GM21576 (cell line): Measurements from ENCODE around the gene PGS1.
"Not testable (repeated sequence)": the region's sequence is repeated elsewhere in the genome, so short reads cannot be mapped to it uniquely, and the experiment has no call there.

ENCODE experiments used
- ATAC-seq: cut with Tn5 transposase; IDR thresholded peaks from one replicate; pipeline ENCODE4 v1.9.1; 2021; ENCODE audit warnings: mild to moderate bottlenecking, moderate library complexity; ENCODE audit not compliant: unreplicated experiment

PGS1 gene

DNA sequence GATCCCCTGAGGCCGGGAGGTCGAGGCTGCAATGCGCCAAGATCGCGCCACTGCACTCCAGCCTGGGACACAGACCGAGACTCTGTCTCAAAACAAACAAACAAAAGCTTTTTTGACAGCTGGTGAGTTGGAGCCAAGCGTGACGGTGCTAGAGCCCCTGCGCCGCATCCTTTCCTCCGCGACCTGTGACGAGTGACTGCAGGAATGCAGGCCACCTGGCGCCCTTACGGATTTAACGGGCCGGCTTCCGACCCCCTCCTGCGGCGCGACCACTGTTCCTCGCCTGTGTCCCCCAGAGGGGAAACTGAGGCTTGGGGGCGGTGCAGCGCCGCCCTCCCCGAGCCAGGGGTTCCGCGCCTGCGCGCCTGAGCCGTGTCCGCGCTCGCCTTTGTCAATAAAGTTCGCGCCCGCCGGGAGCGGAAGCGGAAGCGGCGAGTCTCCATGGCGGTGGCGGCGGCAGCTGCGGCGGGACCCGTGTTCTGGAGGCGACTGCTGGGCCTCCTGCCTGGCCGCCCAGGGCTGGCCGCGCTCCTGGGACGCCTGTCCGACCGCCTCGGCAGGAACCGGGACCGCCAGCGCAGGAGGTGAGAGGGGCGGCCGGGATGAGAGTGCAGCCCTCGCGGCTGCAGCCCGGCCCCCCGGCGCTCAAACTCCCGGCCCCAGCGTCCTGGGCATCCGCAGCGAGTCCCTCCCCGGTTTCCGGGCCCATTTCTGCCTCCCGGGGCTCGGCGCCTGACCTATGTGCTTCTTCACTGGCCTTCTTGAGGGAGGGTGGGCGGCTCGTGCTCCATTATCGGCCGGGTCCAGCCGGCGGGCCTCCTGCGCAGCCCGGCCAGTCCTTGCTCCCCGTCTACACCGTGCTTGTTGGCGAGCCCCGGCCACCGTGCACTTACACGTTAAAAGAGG is at the start of gene PGS1:
Gene PGS1 (plus strand): TSS at position 425 of the 906 bp plus-strand sequence. CDS start 17 bp downstream, at position 442.
- peak; percentile 48 for ATAC-seq

GRCh38 chr17:78329263-78330059 is 49.0 kb upstream of the PGS1 start:
- no peak for ATAC-seq

- no peak for ATAC-seq
These were observed 47.8 kb upstream of the PGS1 start for GRCh38 chr17:78330570-78331224.

DNA sequence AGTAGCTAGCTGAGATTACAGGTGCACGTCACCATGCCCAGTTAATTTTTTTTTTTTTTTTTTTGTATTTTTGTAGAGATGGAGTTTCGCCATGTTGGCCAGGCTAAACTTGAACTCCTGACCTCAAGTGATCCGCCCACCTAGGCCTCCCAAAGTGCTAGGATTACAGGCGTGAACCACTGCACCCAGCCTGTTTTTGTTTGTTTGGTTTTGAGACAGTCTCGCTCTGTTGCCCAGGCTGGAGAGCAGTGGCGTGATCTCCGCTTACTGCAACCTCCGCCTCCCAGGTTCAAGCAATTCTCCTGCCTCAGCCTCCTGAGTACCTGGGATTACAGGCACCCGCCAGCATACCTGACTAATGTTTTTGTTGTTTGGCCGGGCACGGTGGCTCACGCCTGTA is 47.1 kb upstream of the PGS1 start:
- ATAC-seq: not testable (repeated sequence)

- ATAC-seq: no peak
These were observed 45.5 kb upstream of the PGS1 start for GRCh38 chr17:78332991-78333390.

DNA sequence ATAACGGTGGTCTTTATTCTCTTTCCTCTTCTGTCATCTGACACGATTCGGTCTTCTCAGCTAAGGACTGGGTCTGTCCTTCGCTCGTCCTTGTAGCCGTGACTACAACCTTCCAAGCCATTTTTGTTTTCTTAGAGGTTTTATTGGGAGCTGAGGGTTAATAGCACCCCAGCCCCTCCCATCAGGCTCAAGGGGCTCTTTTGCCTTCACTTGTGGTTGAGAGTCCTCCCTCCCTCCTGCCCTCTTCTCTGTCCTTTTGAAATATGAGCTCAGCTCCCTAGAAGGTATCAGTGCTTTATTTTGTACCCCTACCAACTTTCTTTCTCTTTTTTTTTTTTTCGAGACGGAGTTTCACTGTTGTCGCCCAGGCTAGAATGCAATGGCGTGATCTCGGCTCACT is 43.2 kb upstream of the PGS1 start:
- no peak for ATAC-seq

GRCh38 chr17:78337244-78338109 is 41.0 kb upstream of the PGS1 start:
- peak; percentile 46 for ATAC-seq

DNA sequence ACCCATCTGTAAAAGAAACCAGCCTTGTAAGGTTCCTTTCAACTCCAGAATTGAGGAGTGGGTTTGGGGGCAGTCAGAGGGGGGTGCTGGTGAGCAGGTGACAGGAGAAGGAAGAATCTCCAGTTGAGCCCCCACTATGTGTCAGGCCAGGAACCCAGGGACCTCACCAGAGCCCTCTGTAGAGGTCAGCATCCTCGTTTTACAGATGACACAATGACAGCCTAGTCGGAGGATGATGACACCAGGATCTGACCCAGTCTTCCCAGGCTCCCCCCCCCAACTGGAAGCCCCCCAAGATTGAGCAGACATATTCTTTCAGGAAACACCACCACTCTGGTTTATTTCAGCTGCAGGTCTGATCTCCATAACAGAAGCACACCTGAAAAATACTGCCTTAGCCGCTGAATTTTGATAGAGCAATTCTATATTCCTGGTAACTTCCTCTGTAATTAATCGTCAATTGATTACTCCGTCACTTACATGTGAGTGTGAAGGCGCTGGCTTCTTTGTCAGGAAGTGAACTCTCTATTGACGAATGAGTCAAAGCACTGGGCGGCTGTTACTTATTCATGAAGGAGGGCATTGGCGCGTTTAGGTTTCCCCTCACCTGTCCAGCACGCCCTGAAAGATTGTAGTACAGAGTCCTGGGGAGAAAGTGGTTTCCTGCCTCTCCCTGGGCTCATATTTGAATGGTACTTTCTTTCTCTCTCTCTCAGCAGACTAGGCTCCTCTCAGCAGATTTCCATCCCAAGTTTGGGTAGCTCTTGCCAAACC is 39.8 kb upstream of the PGS1 start:
- no peak for ATAC-seq

DNA sequence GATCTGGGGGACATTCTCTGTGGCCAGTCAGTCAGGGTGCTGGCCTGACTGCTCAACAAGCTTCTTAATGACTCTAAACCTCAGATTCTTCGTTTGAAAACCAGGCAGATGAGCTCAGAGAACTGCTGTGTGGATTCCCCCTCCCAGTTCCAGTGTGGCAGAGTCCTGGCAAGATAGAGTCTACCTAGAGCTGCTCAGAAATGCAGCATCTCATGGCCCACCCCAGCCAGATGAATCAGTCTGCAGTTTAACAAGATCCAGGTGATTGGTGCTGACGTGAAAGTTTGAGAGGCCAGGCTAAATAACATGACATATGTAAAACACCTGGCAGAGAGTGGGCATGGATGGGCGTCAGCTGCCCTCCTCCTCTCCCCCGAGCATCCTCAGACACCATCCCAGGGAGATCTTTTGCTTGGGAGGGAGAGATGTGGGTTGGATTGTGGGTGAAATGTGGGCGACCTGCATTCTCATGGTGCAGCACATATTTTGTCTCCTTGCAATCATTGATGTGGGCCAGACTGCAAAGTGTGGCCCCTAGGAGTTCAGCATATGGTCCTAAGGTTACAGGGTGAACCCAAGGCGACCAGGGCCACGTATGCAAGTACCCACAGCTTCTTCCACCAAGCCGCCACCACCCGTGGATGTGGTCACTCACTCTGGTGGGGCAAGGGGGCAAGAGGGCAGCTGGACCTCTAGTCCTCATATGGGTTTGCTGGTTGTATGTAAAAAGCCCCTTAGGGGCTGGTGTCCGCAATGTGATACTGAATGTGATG is 38.1 kb upstream of the PGS1 start:
- ATAC-seq: no peak

DNA sequence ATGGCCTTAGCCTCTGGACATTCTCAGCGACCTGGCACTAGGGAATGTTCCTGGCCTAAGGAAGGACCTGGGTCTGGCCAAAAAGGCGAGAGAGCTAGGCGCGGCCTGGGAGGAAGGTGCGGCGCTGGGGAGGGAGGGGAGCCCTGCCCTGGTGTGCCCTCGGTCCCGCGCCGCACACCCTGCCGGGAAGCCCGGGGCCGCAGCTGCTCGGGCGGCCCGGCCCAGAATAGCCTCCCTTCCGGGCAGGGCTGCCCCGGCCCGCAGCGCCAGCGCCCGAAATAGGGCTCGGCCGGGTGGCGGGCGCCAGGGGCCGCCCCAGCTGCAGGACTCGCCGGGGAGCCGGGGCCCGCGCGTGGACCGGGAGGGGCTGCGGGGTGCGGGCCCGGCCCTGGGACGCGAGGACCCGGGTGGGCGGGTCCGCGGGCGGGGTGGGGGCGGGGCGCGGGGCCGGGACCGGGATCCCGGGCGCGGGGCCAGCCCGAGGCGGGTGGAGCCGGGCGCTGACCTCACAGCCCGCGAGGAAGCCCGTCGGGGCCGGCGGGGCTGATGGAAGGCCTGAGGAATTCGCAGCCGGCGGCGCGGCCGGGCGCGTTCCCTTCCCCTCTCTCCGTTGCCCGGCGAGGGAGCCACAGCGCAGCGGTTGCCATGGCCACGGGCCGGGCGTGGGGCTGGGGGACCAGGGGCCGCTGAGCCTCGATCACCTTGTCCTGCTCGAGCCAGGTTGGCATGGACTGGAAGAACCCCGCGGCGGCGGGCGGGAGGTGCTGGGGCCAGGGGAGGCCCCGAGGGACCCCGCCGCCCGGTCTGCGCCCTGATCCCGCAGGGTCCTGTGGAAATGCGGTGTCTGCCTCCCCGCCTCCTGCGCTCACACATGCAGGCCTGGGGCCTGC is 36.6 kb upstream of the PGS1 start:
- ATAC-seq: no peak

GRCh38 chr17:78342449-78343186 is 35.8 kb upstream of the PGS1 start:
- no peak for ATAC-seq

DNA sequence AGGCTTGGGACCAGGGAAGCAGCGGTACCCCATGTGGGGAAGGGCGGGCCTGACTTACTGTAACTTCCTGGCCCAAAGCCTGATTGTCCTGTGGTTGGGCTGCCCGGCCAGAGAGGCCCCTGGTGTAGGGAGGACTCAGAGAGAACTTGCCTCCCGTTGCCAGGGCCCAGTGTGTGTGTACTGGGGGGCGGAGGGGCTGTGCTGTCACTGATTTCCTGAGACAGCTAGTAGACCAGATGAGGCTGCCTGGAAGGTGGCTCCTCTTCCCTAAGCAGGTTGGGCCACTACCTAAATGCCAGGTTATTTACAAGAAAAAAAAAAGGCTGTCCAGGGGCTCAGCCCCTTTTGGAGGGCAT is 35.3 kb upstream of the PGS1 start:
- ATAC-seq: no peak

DNA sequence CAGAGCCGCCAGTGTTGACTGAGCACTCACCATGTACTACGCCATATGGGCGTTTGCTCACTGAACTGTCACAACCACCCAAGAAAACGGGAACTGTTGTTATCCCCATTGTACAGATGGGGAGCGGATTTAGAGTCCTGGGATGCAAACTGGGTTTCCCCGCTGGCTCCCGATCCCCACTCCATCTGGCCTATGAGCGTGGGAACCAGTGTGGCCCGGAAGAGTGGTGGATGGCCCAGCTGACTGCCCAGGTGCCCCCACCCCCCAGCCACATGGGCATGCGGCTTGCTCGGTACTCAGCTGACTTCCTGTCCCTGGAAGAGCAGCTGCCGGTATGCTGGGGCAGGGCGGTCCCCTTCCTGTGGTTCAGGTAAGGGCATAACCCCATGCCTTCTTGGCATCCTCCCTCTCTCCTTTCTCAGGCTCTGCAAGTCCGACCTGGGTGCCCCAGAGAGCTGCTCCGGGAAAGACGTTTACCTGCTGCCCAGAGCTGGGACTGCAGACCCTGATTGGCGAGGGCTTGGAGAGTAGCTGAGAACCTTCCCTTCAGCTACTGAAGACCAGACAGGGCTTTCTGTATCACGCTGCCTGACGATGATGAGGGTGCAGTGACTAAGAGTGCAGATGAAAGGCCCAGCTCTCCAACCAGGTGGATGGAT is 34.8 kb upstream of the PGS1 start:
- ATAC-seq: no peak

- ATAC-seq: no peak
These were observed 33.8 kb upstream of the PGS1 start for GRCh38 chr17:78344666-78345065.

GRCh38 chr17:78345172-78345571 is 33.3 kb upstream of the PGS1 start:
- no peak for ATAC-seq

GRCh38 chr17:78345791-78346494 is 32.5 kb upstream of the PGS1 start:
- ATAC-seq: no peak
